Endothelial cell of umbilical vein (primary cell): ENCODE data around the gene DZIP1. TPM values are rescaled to one million over a fixed set of nuclear protein-coding genes. Genes with fewer than 3 reads are reported as not detected.

Source experiments
- BruUV-seq: library from RNA; stranded (reverse); fragments of 400-500 nt; replicated peaks from 2 replicates; lab custom pipeline; 2021; lab: Mats Ljungman, UMichigan
- CTCF ChIA-PET: fragments of 300-600, 350-600 bp; sonication (Branson Sonifier 250); formaldehyde crosslinking; loops from one replicate; lab custom pipeline; 2021; ENCODE audit warnings: antibody characterized with exemption, inconsistent platforms; lab: Charles Lee
- POLR2A ChIA-PET: fragments of 300-600, 350-600 bp; sonication (Branson Sonifier 250); formaldehyde crosslinking; loops from one replicate; lab custom pipeline; 2021; ENCODE audit warnings: antibody characterized with exemption, inconsistent platforms; lab: Charles Lee
- DNase-seq: peaks from one replicate; pipeline ENCODE4 v3.0.0-alpha.2; 2011; ENCODE audit warnings: low read depth, low spot score
- FAIRE-seq: peaks from 2 replicates; lab custom pipeline; 2011; peaks lifted over from hg19 to GRCh38; lab: Jason Lieb, UNC
- H2AFZ ChIP-seq: 2 replicates; pipeline ENCODE4 v1.6.0; 2012; ENCODE audit warnings: low read depth, low read length, control low read depth, inconsistent platforms
- H3K27ac ChIP-seq: 2 replicates; pipeline ENCODE4 v1.5.1; 2011; ENCODE audit warnings: low read depth, mild to moderate bottlenecking, control low read depth, low read length, moderate library complexity; ENCODE audit not compliant: insufficient read depth
- H3K27me3 ChIP-seq, 2 experiments: 2 replicates each; pipeline versions ENCODE4 v1.6.0 to v1.6.1; 2011; ENCODE audit warnings: low read length in 2 of 2, mixed read lengths in 1 of 2; ENCODE audit not compliant: control insufficient read depth in 2 of 2, insufficient read depth in 2 of 2
- H3K36me3 ChIP-seq, 2 experiments: 2 replicates in 1 of 2; 3 replicates in 1 of 2; pipeline ENCODE4 v1.5.1; 2011; ENCODE audit warnings: low read length in 2 of 2, mild to moderate bottlenecking in 1 of 2, moderate library complexity in 1 of 2; ENCODE audit not compliant: control insufficient read depth in 2 of 2, insufficient read depth in 2 of 2; ENCODE audit errors: extremely low read depth in 1 of 2
- H3K4me1 ChIP-seq: 3 replicates; pipeline ENCODE4 v1.5.1; 2011; ENCODE audit warnings: mild to moderate bottlenecking, low read length; ENCODE audit not compliant: control insufficient read depth, insufficient read depth; ENCODE audit errors: extremely low read depth
- H3K4me2 ChIP-seq: 2 replicates; pipeline ENCODE4 v1.6.1; 2011; ENCODE audit warnings: low read length, control low read depth, mixed read lengths; ENCODE audit not compliant: insufficient read depth
- H3K4me3 ChIP-seq, 3 experiments: fragments of 200-600 bp in 1 of 3; sonication (generic), shearing (Covaris generic) in 1 of 3; replicated peaks in 1 of 3; 2 replicates each; pipeline ENCODE4 v1.5.1; 2011 to 2016; ENCODE audit warnings: control low read depth in 3 of 3, low read length in 3 of 3, mild to moderate bottlenecking in 2 of 3, inconsistent platforms in 1 of 3, low read depth in 1 of 3, moderate library complexity in 1 of 3; ENCODE audit not compliant: insufficient read depth in 1 of 3
- H3K79me2 ChIP-seq: 2 replicates; pipeline ENCODE4 v1.6.0; 2012; ENCODE audit warnings: low read length, inconsistent platforms; ENCODE audit not compliant: control insufficient read depth, insufficient read depth
- H3K9ac ChIP-seq: replicated peaks from 2 replicates; pipeline ENCODE3; 2011; ENCODE audit warnings: low read length, control low read depth; ENCODE audit not compliant: insufficient read depth; ENCODE audit errors: extremely low read depth
- H3K9me1 ChIP-seq: replicated peaks from 3 replicates; pipeline ENCODE4 v1.6.0; 2011; ENCODE audit warnings: mild to moderate bottlenecking, low read length; ENCODE audit not compliant: control insufficient read depth, insufficient read depth; ENCODE audit errors: extremely low read depth
- H3K9me3 ChIP-seq: replicated peaks from 2 replicates; pipeline ENCODE4 v1.5.1; 2012; ENCODE audit warnings: low read length, inconsistent platforms; ENCODE audit not compliant: control insufficient read depth, insufficient read depth
- H4K20me1 ChIP-seq: replicated peaks from 2 replicates; pipeline ENCODE3; 2011; ENCODE audit warnings: mild to moderate bottlenecking, low read length; ENCODE audit not compliant: control insufficient read depth, insufficient read depth; ENCODE audit errors: extremely low read depth
- CTCF ChIP-seq, 2 donors: IDR thresholded peaks; 1 replicate in 1 of 2; 2 replicates in 1 of 2; pipeline ENCODE4 v1.5.1; 2011; ENCODE audit warnings: low read length in 2 of 2, mild to moderate bottlenecking in 2 of 2, moderate library complexity in 2 of 2, control low read depth in 1 of 2, inconsistent platforms in 1 of 2, low read depth in 1 of 2; ENCODE audit not compliant: insufficient read depth in 1 of 2; ENCODE audit errors: extremely low read depth in 1 of 2
- EZH2 ChIP-seq: IDR thresholded peaks from 2 replicates; pipeline ENCODE4 v1.6.1; 2012; ENCODE audit warnings: borderline replicate concordance, low read depth, mild to moderate bottlenecking, moderate library complexity, low read length, inconsistent platforms; ENCODE audit not compliant: severe bottlenecking
- FOS ChIP-seq: IDR thresholded peaks from 2 replicates; pipeline ENCODE4 v1.6.1; 2011; ENCODE audit warnings: mild to moderate bottlenecking, low read length, moderate library complexity, borderline replicate concordance; ENCODE audit not compliant: insufficient read depth
- GATA2 ChIP-seq: IDR thresholded peaks from 2 replicates; pipeline ENCODE4 v1.7.0; 2011; ENCODE audit warnings: low read depth, mild to moderate bottlenecking, moderate library complexity, mixed read lengths, low read length; ENCODE audit not compliant: insufficient read length, insufficient read depth
- JUN ChIP-seq: IDR thresholded peaks from 2 replicates; pipeline ENCODE4 v1.6.1; 2011; ENCODE audit warnings: borderline replicate concordance, low read depth; ENCODE audit not compliant: insufficient read length, insufficient read depth
- MAX ChIP-seq: IDR thresholded peaks from 2 replicates; pipeline ENCODE4 v1.6.1; 2011; ENCODE audit not compliant: insufficient read depth, insufficient read length
- MYC ChIP-seq: IDR thresholded peaks from one replicate; pipeline ENCODE4 v1.6.1; 2011; ENCODE audit warnings: mild to moderate bottlenecking, low read depth, low read length
- POLR2A ChIP-seq: IDR thresholded peaks from 2 replicates; pipeline ENCODE4 v1.6.1; 2012; ENCODE audit warnings: low read depth, mild to moderate bottlenecking, control low read depth, low read length
- POLR2AphosphoS5 ChIP-seq: IDR thresholded peaks from 2 replicates; pipeline ENCODE4 v1.6.1; 2012; ENCODE audit warnings: low read depth, mild to moderate bottlenecking, control low read depth, low read length, moderate library complexity; ENCODE audit not compliant: insufficient read depth
- dilution Hi-C: fragments of 300-500 bp; cut with MboI; formaldehyde crosslinking; loops from one replicate; pipeline ENCODE4 v1.15.0; 2019; ENCODE audit warnings: low sequenced_read_pairs; ENCODE audit not compliant: extremely low pct_ligation_motif_present
- intact Hi-C: fragments of 100-400 bp; cut with micrococcal nuclease; formaldehyde crosslinking; loops from one replicate; pipeline ENCODE4 v1.10.0; 2022
- polyA plus RNA-seq, 4 experiments: library from polyadenylated mRNA; depleted of rRNA in 3 of 4; stranded (reverse) in 3 of 4; unstranded in 1 of 4; fragments of >200 nt; gene quantifications; 2 replicates each; pipeline versions ENCODE4 v1.2.1 to v1.2.3, GENCODE V29; 2011 to 2012; ENCODE audit warnings: missing spikeins in 1 of 4
- total RNA-seq: library from RNA; stranded (reverse); gene quantifications from 2 replicates; pipeline ENCODE4 v1.2.3, GENCODE V29; 2021

The DZIP1 gene
- total and polyA plus RNA-seq, 2 donors (not counting 3 experiments of a cell fraction or from before 2014, with no cell fraction given), result 8.6 to 32.1 TPM

- peaks cover 17 to 26% of the 10 kb centered on the region in 2 experiments for H3K36me3 ChIP-seq
Observed at GRCh38 chr13:95588721-95589120, 55.8 kb downstream of the DZIP1 start.

More at GRCh38 chr13:95588721-95589120, 55.8 kb downstream of the DZIP1 start:
- no peaks in the 10 kb centered on the region for H3K27me3 ChIP-seq
- POLR2A ChIA-PET, result no interaction called here
- no peaks in the 10 kb centered on the region for H3K9me1 ChIP-seq
- H3K27ac ChIP-seq, result no peak overlapping the region
- H3K9me3 ChIP-seq, result no peaks in the 10 kb centered on the region
- intact Hi-C loops, result no loop called here
- CTCF ChIA-PET, result no interaction called here
- no peak overlapping the region for H3K9ac ChIP-seq
- DNase-seq, result no peak
- no peak overlapping the region for H3K4me2 ChIP-seq
- BruUV-seq, result no TSS peak
- dilution Hi-C loops, result no loop called here
- no peak for TF ChIP-seq MYC
- TF ChIP-seq FOS, result no peak
- TF ChIP-seq POLR2A, result no peak
- no peak for TF ChIP-seq MAX
- no peak for TF ChIP-seq POLR2AphosphoS5
- no peak for TF ChIP-seq JUN
- TF ChIP-seq CTCF (IDR thresholded peaks at IDR 0.05; ENCODE audit: extremely low read depth in 1 of 2, insufficient read depth in 1 of 2, low read depth in 1 of 2, low read length in 2 of 2), result no peak
- TF ChIP-seq GATA2, result no peak
- TF ChIP-seq EZH2, result no peak
- H3K79me2 ChIP-seq, result no peaks in the 10 kb centered on the region
- no peak overlapping the region for H2AFZ ChIP-seq
- no peaks in the 10 kb centered on the region for H3K4me1 ChIP-seq
- FAIRE-seq, result no peak
- H4K20me1 ChIP-seq, result no peaks in the 10 kb centered on the region
- H3K4me3 ChIP-seq, result no peak overlapping the region
